Urinary bladder (tissue), 4 donors: ENCODE data around the gene MTA3. TPM values are rescaled to one million over a fixed set of nuclear protein-coding genes. Genes with fewer than 3 reads are reported as not detected.

Experiments
- DNase-seq: peaks from one replicate; pipeline ENCODE4 v3.0.0-alpha.2; 2015; ENCODE audit errors: extremely low spot score
- H3K27ac ChIP-seq: one replicate; pipeline ENCODE4 v1.5.1; 2013; ENCODE audit warnings: low read depth, mild to moderate bottlenecking, moderate library complexity
- H3K36me3 ChIP-seq: one replicate; pipeline ENCODE4 v1.6.1; 2013; ENCODE audit warnings: mild to moderate bottlenecking, moderate library complexity; ENCODE audit not compliant: insufficient read depth
- H3K4me1 ChIP-seq: one replicate; pipeline ENCODE4 v1.6.1; 2013; ENCODE audit warnings: mild to moderate bottlenecking, moderate library complexity; ENCODE audit not compliant: insufficient read depth
- H3K4me3 ChIP-seq: one replicate; pipeline ENCODE4 v1.5.1; 2013; ENCODE audit warnings: low read depth, low read length
- WGBS: extraction: QIAGEN DNeasy Blood & Tissue Kit; methylation state at CpG from one replicate; pipeline ENCODE4 v1.1.7; 2013; 5-methylcytosine and 5-hydroxymethylcytosine counted together
- polyA plus RNA-seq: library from polyadenylated mRNA; stranded (reverse); fragments of 200-250 nt; gene quantifications from one replicate; pipeline ENCODE4 v1.2.3, GENCODE V29; 2013
- total RNA-seq: library from RNA; depleted of rRNA; stranded (reverse); fragments of >200 nt; gene quantifications from one replicate; pipeline ENCODE4 v1.2.3, GENCODE V29; 2014
- donor health status: healthy with polysubstance abuse.
- donor health status: healthy.

Gene MTA3
- total and polyA plus RNA-seq, 2 donors = 28.0 to 62.3 TPM

GRCh38 chr2:42794271-42795046 lies 226.0 kb downstream of the MTA3 start:
- Histone ChIP-seq H3K4me1 (no peaks in the 10 kb centered on the region), H3K4me3 (no peak overlapping the region), H3K36me3 (no peaks in the 10 kb centered on the region), H3K27ac (no peak overlapping the region)
- WGBS = 59% methylated on average over 8 of the region's 8 CpGs
- no peak for DNase-seq

GRCh38 chr2:42795275-42795674 lies 226.8 kb downstream of the MTA3 start:
- H3K4me1 ChIP-seq = no peaks in the 10 kb centered on the region
- WGBS = 95% methylated on average over 6 of the region's 6 CpGs
- no peak overlapping the region for H3K4me3 ChIP-seq
- DNase-seq = no peak
- no peak overlapping the region for H3K27ac ChIP-seq
- no peaks in the 10 kb centered on the region for H3K36me3 ChIP-seq

GRCh38 chr2:42795841-42796301 lies 227.4 kb downstream of the MTA3 start:
- Histone ChIP-seq H3K36me3 (no peaks in the 10 kb centered on the region), H3K4me1 (no peaks in the 10 kb centered on the region), H3K4me3 (no peak overlapping the region), H3K27ac (no peak overlapping the region)
- no peak for DNase-seq
- 49% methylated on average over 3 of the region's 3 CpGs for WGBS

- H3K4me1 ChIP-seq = no peaks in the 10 kb centered on the region
- H3K27ac ChIP-seq = no peak overlapping the region
- no peak overlapping the region for H3K4me3 ChIP-seq
- DNase-seq = no peak
- 56% methylated on average over 7 of the region's 7 CpGs for WGBS
- H3K36me3 ChIP-seq = no peaks in the 10 kb centered on the region
These were observed 228.2 kb downstream of the MTA3 start for GRCh38 chr2:42796427-42797248.

GRCh38 chr2:42797281-42797680 lies 228.8 kb downstream of the MTA3 start:
- DNase-seq = no peak
- H3K27ac ChIP-seq = no peak overlapping the region
- H3K4me3 ChIP-seq = no peak overlapping the region
- 80% methylated on average over 6 of the region's 6 CpGs for WGBS
- H3K36me3 ChIP-seq = no peaks in the 10 kb centered on the region
- no peaks in the 10 kb centered on the region for H3K4me1 ChIP-seq

- no peak for DNase-seq
- Histone ChIP-seq H3K27ac (no peak overlapping the region), H3K4me1 (no peaks in the 10 kb centered on the region), H3K4me3 (no peak overlapping the region), H3K36me3 (no peaks in the 10 kb centered on the region)
- 93% methylated on average over 4 of the region's 4 CpGs for WGBS
These were observed 231.4 kb downstream of the MTA3 start for GRCh38 chr2:42799881-42800280.

GRCh38 chr2:42800461-42800962 lies 232.1 kb downstream of the MTA3 start:
- H3K27ac ChIP-seq = no peak overlapping the region
- no peak overlapping the region for H3K4me3 ChIP-seq
- H3K4me1 ChIP-seq = no peaks in the 10 kb centered on the region
- no peak for DNase-seq
- WGBS = 89% methylated on average over 4 of the region's 4 CpGs
- H3K36me3 ChIP-seq = no peaks in the 10 kb centered on the region

GRCh38 chr2:42800981-42801380 lies 232.5 kb downstream of the MTA3 start:
- H3K4me3 ChIP-seq = no peak overlapping the region
- DNase-seq = no peak
- H3K36me3 ChIP-seq = no peaks in the 10 kb centered on the region
- 52% methylated on average over 2 of the region's 2 CpGs for WGBS
- H3K4me1 ChIP-seq = no peaks in the 10 kb centered on the region
- no peak overlapping the region for H3K27ac ChIP-seq

GRCh38 chr2:42801381-42801780 lies 232.9 kb downstream of the MTA3 start:
- Histone ChIP-seq H3K36me3 (no peaks in the 10 kb centered on the region), H3K27ac (no peak overlapping the region), H3K4me3 (no peak overlapping the region), H3K4me1 (no peaks in the 10 kb centered on the region)
- DNase-seq = no peak
- WGBS = 40% methylated on average over 4 of the region's 4 CpGs

GRCh38 chr2:42802150-42802549 lies 233.7 kb downstream of the MTA3 start:
- Histone ChIP-seq H3K27ac (no peak overlapping the region), H3K4me3 (no peak overlapping the region), H3K36me3 (no peaks in the 10 kb centered on the region), H3K4me1 (no peaks in the 10 kb centered on the region)
- 93% methylated on average over 6 of the region's 6 CpGs for WGBS
- no peak for DNase-seq

- H3K36me3 ChIP-seq = no peaks in the 10 kb centered on the region
- no peak overlapping the region for H3K4me3 ChIP-seq
- DNase-seq = no peak
- no peak overlapping the region for H3K27ac ChIP-seq
- no peaks in the 10 kb centered on the region for H3K4me1 ChIP-seq
- 74% methylated on average over 3 of the region's 3 CpGs for WGBS
These were observed 235.9 kb downstream of the MTA3 start for GRCh38 chr2:42804338-42804737.

GRCh38 chr2:42804891-42805290 lies 236.5 kb downstream of the MTA3 start:
- WGBS = 76% methylated on average over 5 of the region's 5 CpGs
- Histone ChIP-seq H3K4me1 (no peaks in the 10 kb centered on the region), H3K36me3 (no peaks in the 10 kb centered on the region), H3K27ac (no peak overlapping the region), H3K4me3 (no peak overlapping the region)
- no peak for DNase-seq
